A549 (cell line): ENCODE data around the gene AMDHD1. TPM values are rescaled to one million over a fixed set of nuclear protein-coding genes. Genes with fewer than 3 reads are reported as not detected.

Experiments used
- ATAC-seq, 2 experiments: fragments of 200-7000 bp in 1 of 2; fragments of >200 bp in 1 of 2; cut with Nextera tagmentation in 1 of 2; cut with Tn5 transposase in 1 of 2; 3 replicates each; pipeline versions ENCODE4 v1.8.0 to v1.9.1; 2018 to 2020; ENCODE audit warnings: mild to moderate bottlenecking in 1 of 2, moderate library complexity in 1 of 2
- CTCF ChIA-PET: fragments of 300-600 bp; sonication (Branson Sonifier 250); formaldehyde crosslinking; extraction: SDS; loops from one replicate; lab custom pipeline; 2021; ENCODE audit warnings: antibody characterized with exemption, inconsistent platforms; lab: Yijun Ruan, JAX
- POLR2A ChIA-PET: fragments of 350-600 bp; formaldehyde crosslinking; extraction: SDS; loops from one replicate; lab custom pipeline; 2021; ENCODE audit warnings: antibody characterized with exemption, inconsistent platforms; lab: Yijun Ruan, JAX
- DNase-seq, 2 experiments: peaks; one replicate each; pipeline versions ENCODE4 v3.0.0 to v3.0.0-alpha.2; 2011 to 2016; ENCODE audit warnings: low read depth in 1 of 2, low spot score in 1 of 2
- FAIRE-seq: peaks from 2 replicates; lab custom pipeline; 2011; peaks lifted over from hg19 to GRCh38; lab: Jason Lieb, UNC
- H3K27ac ChIP-seq, 2 experiments: fragments of >200 bp; sonication (Bioruptor Twin); formaldehyde crosslinking; 3 replicates each; pipeline ENCODE4 v1.5.1; 2016 to 2017
- H3K4me1 ChIP-seq: fragments of >200 bp; sonication (Bioruptor Twin); formaldehyde crosslinking; 3 replicates; pipeline ENCODE4 v1.6.1; 2016
- H3K4me2 ChIP-seq: fragments of >200 bp; sonication (Bioruptor Twin); formaldehyde crosslinking; 3 replicates; pipeline ENCODE4 v1.6.1; 2016
- H3K4me3 ChIP-seq: fragments of >200 bp; sonication (Bioruptor Twin); formaldehyde crosslinking; 3 replicates; pipeline ENCODE4 v1.5.1; 2016
- H3K9me3 ChIP-seq: fragments of >200 bp; sonication (Bioruptor Twin); formaldehyde crosslinking; 3 replicates; pipeline ENCODE4 v1.6.1; 2016
- ATOH8 ChIP-seq: fragments of 250-450 bp; sonication (Bioruptor Pico); IDR thresholded peaks from 2 replicates; pipeline ENCODE4 v1.5.0; 2020; ENCODE audit warnings: low read depth, mild to moderate bottlenecking, moderate library complexity
- CBX2 ChIP-seq: fragments of 200-600 bp; sonication (generic); IDR thresholded peaks from 2 replicates; pipeline ENCODE4 v1.6.1; 2016; ENCODE audit warnings: low read depth, mild to moderate bottlenecking, borderline replicate concordance
- CBX8 ChIP-seq: fragments of 200-600 bp; sonication (generic); IDR thresholded peaks from 2 replicates; pipeline ENCODE4 v1.6.1; 2016
- CEBPB ChIP-seq, 2 experiments: fragments of >200 bp in 1 of 2; sonication (Bioruptor Twin) in 1 of 2; formaldehyde crosslinking in 1 of 2; IDR thresholded peaks; 2 replicates each; pipeline ENCODE4 v1.6.1; 2012 to 2016
- CHD4 ChIP-seq: fragments of 200-600 bp; sonication (generic); IDR thresholded peaks from 2 replicates; pipeline ENCODE4 v1.6.1; 2016; ENCODE audit warnings: antibody characterized with exemption, mild to moderate bottlenecking, borderline replicate concordance
- EP300 ChIP-seq, 2 experiments: fragments of >200 bp; sonication (Bioruptor Twin); formaldehyde crosslinking; IDR thresholded peaks; 2 replicates in 1 of 2; 3 replicates in 1 of 2; pipeline ENCODE4 v1.6.1; 2016 to 2017
- FOXS1 ChIP-seq: fragments of 250-450 bp; sonication (Bioruptor Pico); IDR thresholded peaks from 2 replicates; pipeline ENCODE4 v1.5.0; 2020; ENCODE audit warnings: mild to moderate bottlenecking, moderate library complexity
- HOXB5 ChIP-seq: fragments of 250-450 bp; sonication (Bioruptor Pico); IDR thresholded peaks from 2 replicates; pipeline ENCODE4 v1.5.0; 2020; ENCODE audit warnings: mild to moderate bottlenecking, moderate library complexity
- KDM1A ChIP-seq: fragments of 200-600 bp; sonication (generic); IDR thresholded peaks from 2 replicates; pipeline ENCODE4 v1.6.1; 2016; ENCODE audit warnings: low read depth, mild to moderate bottlenecking
- KDM5A ChIP-seq: fragments of 200-600 bp; sonication (generic); IDR thresholded peaks from 2 replicates; pipeline ENCODE4 v1.6.1; 2016; ENCODE audit warnings: antibody characterized with exemption, mild to moderate bottlenecking
- MAZ ChIP-seq: fragments of 150-350 bp; IDR thresholded peaks from 2 replicates; pipeline ENCODE4 v1.6.1; 2014; ENCODE audit warnings: antibody characterized with exemption, low read depth, low read length, borderline replicate concordance
- NFE2L2 ChIP-seq: fragments of 150-350 bp; conservative IDR thresholded peaks from 2 replicates; pipeline ENCODE4 v1.6.1; 2014; ENCODE audit warnings: low read length
- NR3C1 ChIP-seq: fragments of >200 bp; sonication (Bioruptor Twin); formaldehyde crosslinking; IDR thresholded peaks from 3 replicates; pipeline ENCODE4 v1.6.1; 2017
- PHF8 ChIP-seq: fragments of 200-600 bp; sonication (generic); IDR thresholded peaks from 2 replicates; pipeline ENCODE4 v1.6.1; 2016; ENCODE audit warnings: low read depth, mild to moderate bottlenecking, antibody characterized with exemption, moderate library complexity, borderline replicate concordance
- RAD21 ChIP-seq, 2 experiments: fragments of >200 bp in 1 of 2; sonication (Bioruptor Twin) in 1 of 2; formaldehyde crosslinking in 1 of 2; IDR thresholded peaks in 1 of 2; conservative IDR thresholded peaks in 1 of 2; 2 replicates in 1 of 2; 3 replicates in 1 of 2; pipeline ENCODE4 v1.6.1; 2012 to 2018; ENCODE audit warnings: inconsistent platforms in 1 of 2
- RARB ChIP-seq: fragments of 250-450 bp; sonication (Bioruptor Pico); IDR thresholded peaks from 2 replicates; pipeline ENCODE4 v1.8.0; 2021; ENCODE audit warnings: mild to moderate bottlenecking, moderate library complexity
- RFX5 ChIP-seq: fragments of 450-650 bp; IDR thresholded peaks from 2 replicates; pipeline ENCODE4 v1.7.1; 2014; ENCODE audit warnings: antibody characterized with exemption, mild to moderate bottlenecking, moderate library complexity
- SMC3 ChIP-seq: fragments of >200 bp; sonication (Bioruptor Twin); formaldehyde crosslinking; IDR thresholded peaks from 3 replicates; pipeline ENCODE4 v1.6.1; 2018; ENCODE audit warnings: inconsistent platforms
- TFCP2L1 ChIP-seq: fragments of 250-450 bp; sonication (Bioruptor Pico); IDR thresholded peaks from 2 replicates; pipeline ENCODE4 v1.5.0; 2021; ENCODE audit warnings: mild to moderate bottlenecking
- ZSCAN20 ChIP-seq: fragments of 250-450 bp; sonication (Bioruptor Pico); IDR thresholded peaks from 2 replicates; pipeline ENCODE4 v1.8.0; 2022; ENCODE audit warnings: mild to moderate bottlenecking, moderate library complexity
- WGBS: methylation state at CpG from one replicate; pipeline ENCODE4 v1.1.6; 2017; ENCODE audit errors: missing lambda C conversion rate; 5-methylcytosine and 5-hydroxymethylcytosine counted together
- polyA plus RNA-seq, 4 experiments: library from polyadenylated mRNA; depleted of rRNA in 3 of 4; stranded (reverse); fragments of >200 nt; fragmentation: RNase III in 1 of 4; extraction: RNeasy Plus Mini Kit Qiagen cat#74134 plus additional on column Dnase treatment in 1 of 4; gene quantifications; 2 replicates in 3 of 4; 3 replicates in 1 of 4; pipeline ENCODE4 v1.2.3, GENCODE V29; 2011 to 2017
- TF ChIP-seq, protein P1 (sequence below): fragments of 450-650 bp; IDR thresholded peaks from 2 replicates; pipeline ENCODE4 v1.6.1; 2014; ENCODE audit warnings: antibody characterized with exemption
- TF ChIP-seq, protein P2 (sequence below): IDR thresholded peaks from 2 replicates; pipeline ENCODE4 v1.6.1; 2012
- TF ChIP-seq, protein P3 (sequence below): fragments of >200 bp; sonication (Bioruptor Twin); formaldehyde crosslinking; IDR thresholded peaks from 3 replicates; pipeline ENCODE4 v1.5.1; 2016

Gene AMDHD1
- polyA plus RNA-seq, 2 of the 4 experiments (the other 2 are of a cell fraction), result 4.1 to 7.7 TPM

- Histone ChIP-seq H3K9me3 (no peaks in the 10 kb centered on the region), H3K4me3 (no peak overlapping the region), H3K4me1 (no peaks in the 10 kb centered on the region), H3K4me2 (no peak overlapping the region), H3K27ac (no peak overlapping the region)
- POLR2A ChIA-PET, result interaction anchor here (6.5 kb wide), 1 partner anchor 13 kb away, joined by 28 read pairs; the partner anchor contains the start of genes AMDHD1 and CCDC38
- WGBS, result 79% methylated on average over 7 of the region's 7 CpGs
- TF ChIP-seq ZSCAN20 (CRISPR knock-in tag), result no peak
- TF ChIP-seq KDM5A, result no peak
- no peak for TF ChIP-seq KDM1A
- TF ChIP-seq CBX8, result no peak
- no peak for TF ChIP-seq RFX5
- no peak for TF ChIP-seq FOXS1
- FAIRE-seq (no peak), DNase-seq (no peak), ATAC-seq (no peak)
- CTCF ChIA-PET, result interaction anchor here (2.1 to 3.2 kb wide), 2 partner anchors 12 to 38 kb away, joined by 11 to 16 read pairs; partner anchors contain the start of genes AMDHD1 and CCDC38
These were observed 12.5 kb downstream of the AMDHD1 start for GRCh38 chr12:95955549-95956159.

- FAIRE-seq (no peak), DNase-seq (no peak), ATAC-seq (no peak)
- no peaks in the 10 kb centered on the region for H3K4me1 ChIP-seq
- ChIA-PET POLR2A (interaction anchor here (6.5 kb wide), 1 partner anchor 14 kb away, joined by 28 read pairs; the partner anchor contains the start of genes AMDHD1 and CCDC38), CTCF (interaction anchor here (0.9 to 3.2 kb wide), 4 partner anchors 39 to 560 kb away, joined by 3 to 16 read pairs (median 5); no protein-coding TSS in a partner anchor)
- H3K4me2 ChIP-seq, result no peak overlapping the region
- no peaks in the 10 kb centered on the region for H3K9me3 ChIP-seq
- H3K27ac ChIP-seq, result no peak overlapping the region
- TF ChIP-seq SMC3, result no peak
- no peak for TF ChIP-seq EP300 (IDR thresholded peaks at IDR 0.05)
- TF ChIP-seq TFCP2L1 (CRISPR knock-in tag), result no peak
- no peak for TF ChIP-seq NR3C1
- TF ChIP-seq NFE2L2, result no peak
- TF ChIP-seq RARB (CRISPR knock-in tag), result no peak
- no peak for TF ChIP-seq ATOH8 (CRISPR knock-in tag)
- TF ChIP-seq CHD4, result no peak
- TF ChIP-seq, protein P1, sequence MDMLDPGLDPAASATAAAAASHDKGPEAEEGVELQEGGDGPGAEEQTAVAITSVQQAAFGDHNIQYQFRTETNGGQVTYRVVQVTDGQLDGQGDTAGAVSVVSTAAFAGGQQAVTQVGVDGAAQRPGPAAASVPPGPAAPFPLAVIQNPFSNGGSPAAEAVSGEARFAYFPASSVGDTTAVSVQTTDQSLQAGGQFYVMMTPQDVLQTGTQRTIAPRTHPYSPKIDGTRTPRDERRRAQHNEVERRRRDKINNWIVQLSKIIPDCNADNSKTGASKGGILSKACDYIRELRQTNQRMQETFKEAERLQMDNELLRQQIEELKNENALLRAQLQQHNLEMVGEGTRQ, result no peak
- no peak for TF ChIP-seq CBX2
- no peak for TF ChIP-seq HOXB5 (CRISPR knock-in tag)
- TF ChIP-seq CEBPB (IDR thresholded peaks at IDR 0.05), result no peak
- no peak for TF ChIP-seq PHF8
- TF ChIP-seq, protein P2, sequence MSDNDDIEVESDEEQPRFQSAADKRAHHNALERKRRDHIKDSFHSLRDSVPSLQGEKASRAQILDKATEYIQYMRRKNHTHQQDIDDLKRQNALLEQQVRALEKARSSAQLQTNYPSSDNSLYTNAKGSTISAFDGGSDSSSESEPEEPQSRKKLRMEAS, result no peak
- TF ChIP-seq MAZ, result no peak
- H3K4me3 ChIP-seq, result no peak overlapping the region
- WGBS, result 89% methylated on average over 27 of the region's 27 CpGs
These were observed 13.5 kb downstream of the AMDHD1 start for GRCh38 chr12:95956557-95957145.

- Histone ChIP-seq H3K4me1 (no peaks in the 10 kb centered on the region), H3K9me3 (no peaks in the 10 kb centered on the region), H3K27ac (no peak overlapping the region), H3K4me3 (no peak overlapping the region), H3K4me2 (no peak overlapping the region)
- peak; percentile 33 to 66 for DNase-seq
- ChIA-PET CTCF (interaction anchor here (1.0 to 1.4 kb wide), 5 partner anchors 16 to 377 kb away, joined by 3 to 9 read pairs (median 4); partner anchors contain the start of gene AMDHD1), POLR2A (interaction anchor here (0.7 to 1.5 kb wide), 2 partner anchors 16 to 768 kb away, joined by 3 to 8 read pairs; partner anchors contain the start of genes AMDHD1 and CCDC38)
- WGBS, result 72% methylated on average over 1 of the region's 1 CpG
- FAIRE-seq, result no peak
- TF ChIP-seq RAD21 (conservative IDR thresholded peaks at IDR 0.05 in 1 of 2, IDR thresholded peaks at IDR 0.05 in 1 of 2) (peak; percentile 48 to 70; a peak in 4 of 5 replicates), SMC3 (0 out of 3 replicates have a peak, but pooled peaks have one; percentile 24), HOXB5 (CRISPR knock-in tag) (no peak), NR3C1 (no peak)
- TF ChIP-seq, protein P3, sequence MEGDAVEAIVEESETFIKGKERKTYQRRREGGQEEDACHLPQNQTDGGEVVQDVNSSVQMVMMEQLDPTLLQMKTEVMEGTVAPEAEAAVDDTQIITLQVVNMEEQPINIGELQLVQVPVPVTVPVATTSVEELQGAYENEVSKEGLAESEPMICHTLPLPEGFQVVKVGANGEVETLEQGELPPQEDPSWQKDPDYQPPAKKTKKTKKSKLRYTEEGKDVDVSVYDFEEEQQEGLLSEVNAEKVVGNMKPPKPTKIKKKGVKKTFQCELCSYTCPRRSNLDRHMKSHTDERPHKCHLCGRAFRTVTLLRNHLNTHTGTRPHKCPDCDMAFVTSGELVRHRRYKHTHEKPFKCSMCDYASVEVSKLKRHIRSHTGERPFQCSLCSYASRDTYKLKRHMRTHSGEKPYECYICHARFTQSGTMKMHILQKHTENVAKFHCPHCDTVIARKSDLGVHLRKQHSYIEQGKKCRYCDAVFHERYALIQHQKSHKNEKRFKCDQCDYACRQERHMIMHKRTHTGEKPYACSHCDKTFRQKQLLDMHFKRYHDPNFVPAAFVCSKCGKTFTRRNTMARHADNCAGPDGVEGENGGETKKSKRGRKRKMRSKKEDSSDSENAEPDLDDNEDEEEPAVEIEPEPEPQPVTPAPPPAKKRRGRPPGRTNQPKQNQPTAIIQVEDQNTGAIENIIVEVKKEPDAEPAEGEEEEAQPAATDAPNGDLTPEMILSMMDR, result peak; percentile 31; the same call in 2 of the 3 replicates
- ATAC-seq, result peak; percentile 83 to 93; a peak in 5 of 6 replicates
These were observed 16.0 kb downstream of the AMDHD1 start for GRCh38 chr12:95959107-95959506.
